Prostate gland (tissue), 2 donors: ENCODE results near the gene CATSPER1. TPM values are rescaled to one million over a fixed set of nuclear protein-coding genes. Genes with fewer than 3 reads are reported as not detected.

Experiments used
- DNase-seq: peaks from one replicate; pipeline ENCODE4 v3.0.0-alpha.2; 2019; ENCODE audit warnings: low spot score
- H3K27ac ChIP-seq, 2 donors: fragments of 200-600 bp; sonication (generic); 2 replicates each; pipeline ENCODE4 v1.5.1; 2017 to 2019
- H3K27me3 ChIP-seq: fragments of 200-600 bp; sonication (generic); replicated peaks from 2 replicates; pipeline ENCODE4 v1.5.1; 2019; ENCODE audit not compliant: insufficient read depth
- H3K36me3 ChIP-seq, 2 donors: fragments of 200-600 bp; sonication (generic); 1 replicate in 1 of 2; 2 replicates in 1 of 2; pipeline versions ENCODE4 v1.5.1 to v1.8.1; 2017 to 2019
- H3K4me1 ChIP-seq: fragments of 200-600 bp; sonication (generic); replicated peaks from 2 replicates; pipeline ENCODE4 v1.5.1; 2019
- H3K4me3 ChIP-seq, 2 donors: fragments of 200-600 bp; sonication (generic); 2 replicates each; pipeline ENCODE4 v1.5.1; 2017 to 2019
- H3K9me3 ChIP-seq: fragments of 200-600 bp; sonication (generic); 2 replicates; pipeline ENCODE4 v1.5.1; 2017
- POLR2A ChIP-seq: fragments of 450-650 bp; IDR thresholded peaks from one replicate; pipeline ENCODE4 v1.6.1; 2016; ENCODE audit warnings: antibody characterized with exemption, mild to moderate bottlenecking
- POLR2AphosphoS5 ChIP-seq: sonication (generic); formaldehyde crosslinking; IDR thresholded peaks from one replicate; pipeline ENCODE4 v1.6.1; 2017; ENCODE audit warnings: antibody characterized with exemption
- WGBS: methylation state at CpG from one replicate; pipeline ENCODE4 v1.1.5; 2018; 5-methylcytosine and 5-hydroxymethylcytosine counted together
- intact Hi-C: fragments of 100-400 bp; cut with DNase I; formaldehyde crosslinking; loops from one replicate; pipeline ENCODE4 v1.14.2; 2022
- total RNA-seq, 2 donors: library from RNA; depleted of rRNA; stranded (reverse); fragments of >200 nt; gene quantifications; one replicate each; pipeline ENCODE4 v1.1.0, GENCODE V29; 2016
- TF ChIP-seq, protein P1 (sequence below), 4 experiments: fragments of 200-600 bp in 2 of 4; fragments of 450-650 bp in 2 of 4; sonication (generic) in 2 of 4; IDR thresholded peaks; 1 replicate in 3 of 4; 2 replicates in 1 of 4; pipeline ENCODE4 v1.5.1; 2016 to 2019; ENCODE audit warnings: antibody characterized with exemption in 4 of 4, mild to moderate bottlenecking in 2 of 4, moderate library complexity in 2 of 4

Gene CATSPER1
- total RNA-seq, 2 donors from 2014 or later, result 0.85 TPM; not detected in 1

DNA sequence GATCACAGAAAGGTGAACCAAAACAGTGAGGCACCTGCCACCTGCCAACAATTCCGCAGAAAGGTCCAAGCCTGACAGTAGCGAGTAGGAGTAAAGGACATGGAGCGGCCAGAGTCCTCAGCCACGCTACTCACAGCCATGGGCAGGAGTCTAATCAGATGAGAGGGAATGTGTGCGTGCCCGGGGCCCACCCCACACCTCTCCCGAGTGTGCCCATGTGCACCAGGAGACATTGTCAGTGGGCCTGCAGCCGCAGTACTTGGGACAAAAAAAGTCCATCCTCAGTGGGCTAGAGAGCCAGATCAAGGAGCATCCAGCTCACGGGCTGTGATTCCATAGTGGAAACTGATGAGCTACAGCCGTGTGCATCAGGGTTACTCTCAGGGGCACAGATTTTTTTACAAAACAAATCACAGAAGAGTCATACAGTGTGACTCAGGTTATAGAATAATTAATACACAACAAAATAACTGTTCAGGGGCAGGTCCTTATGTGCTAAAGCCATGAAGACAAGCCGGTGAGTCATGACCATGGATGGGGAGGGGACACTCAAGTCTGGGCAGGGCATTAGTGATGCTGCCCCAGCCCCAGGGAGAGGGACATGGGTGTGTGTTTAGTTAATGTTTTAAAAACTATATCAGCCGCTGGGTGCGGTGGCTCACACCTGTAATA lies 52.7 kb downstream of the CATSPER1 start:
- no peak overlapping the region for H3K4me3 ChIP-seq
- peaks cover 2 to 15% of the 10 kb centered on the region in 2 donors for H3K36me3 ChIP-seq

DNA sequence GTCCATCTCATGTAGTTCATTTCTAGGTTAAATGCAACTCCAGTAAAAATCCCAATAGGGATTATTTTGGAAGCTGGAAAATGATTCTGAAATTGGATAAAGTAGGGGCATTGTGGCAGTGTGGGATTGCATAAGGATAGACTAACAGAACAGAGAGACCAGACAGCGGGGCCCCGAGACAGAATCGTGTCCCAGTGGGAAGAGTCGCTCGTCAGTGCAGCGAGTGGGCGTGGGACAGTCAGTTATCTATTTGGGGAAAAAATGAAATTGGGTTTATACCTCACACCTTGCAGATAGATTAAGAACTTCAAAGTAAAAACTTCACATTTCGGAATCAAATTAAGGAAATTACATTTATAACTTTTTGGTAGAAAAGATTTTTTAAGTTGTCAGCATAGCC lies 54.2 kb downstream of the CATSPER1 start:
- TF ChIP-seq POLR2A (no peak), POLR2AphosphoS5 (no peak)
- TF ChIP-seq, protein P1, sequence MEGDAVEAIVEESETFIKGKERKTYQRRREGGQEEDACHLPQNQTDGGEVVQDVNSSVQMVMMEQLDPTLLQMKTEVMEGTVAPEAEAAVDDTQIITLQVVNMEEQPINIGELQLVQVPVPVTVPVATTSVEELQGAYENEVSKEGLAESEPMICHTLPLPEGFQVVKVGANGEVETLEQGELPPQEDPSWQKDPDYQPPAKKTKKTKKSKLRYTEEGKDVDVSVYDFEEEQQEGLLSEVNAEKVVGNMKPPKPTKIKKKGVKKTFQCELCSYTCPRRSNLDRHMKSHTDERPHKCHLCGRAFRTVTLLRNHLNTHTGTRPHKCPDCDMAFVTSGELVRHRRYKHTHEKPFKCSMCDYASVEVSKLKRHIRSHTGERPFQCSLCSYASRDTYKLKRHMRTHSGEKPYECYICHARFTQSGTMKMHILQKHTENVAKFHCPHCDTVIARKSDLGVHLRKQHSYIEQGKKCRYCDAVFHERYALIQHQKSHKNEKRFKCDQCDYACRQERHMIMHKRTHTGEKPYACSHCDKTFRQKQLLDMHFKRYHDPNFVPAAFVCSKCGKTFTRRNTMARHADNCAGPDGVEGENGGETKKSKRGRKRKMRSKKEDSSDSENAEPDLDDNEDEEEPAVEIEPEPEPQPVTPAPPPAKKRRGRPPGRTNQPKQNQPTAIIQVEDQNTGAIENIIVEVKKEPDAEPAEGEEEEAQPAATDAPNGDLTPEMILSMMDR (IDR thresholded peaks at IDR 0.05), result no peak
- 93% methylated on average over 8 of the region's 8 CpGs for WGBS
- intact Hi-C loops, result no loop called here
- no peak overlapping the region for H3K4me3 ChIP-seq
- H3K27ac ChIP-seq, result no peak overlapping the region
- no peaks in the 10 kb centered on the region for H3K27me3 ChIP-seq
- H3K36me3 ChIP-seq, result peaks cover 0 to 7% of the 10 kb centered on the region in 2 donors
- H3K4me1 ChIP-seq, result no peaks in the 10 kb centered on the region
- H3K9me3 ChIP-seq, result no peaks in the 10 kb centered on the region
- no peak for DNase-seq

More for the DNA sequence above, 52.7 kb downstream of the CATSPER1 start:
- TF ChIP-seq POLR2AphosphoS5 (no peak), POLR2A (no peak)
- TF ChIP-seq, protein P1 (IDR thresholded peaks at IDR 0.05), result no peak
- DNase-seq, result no peak
- 97% methylated on average over 13 of the region's 13 CpGs for WGBS
- Histone ChIP-seq H3K27me3 (no peaks in the 10 kb centered on the region), H3K9me3 (no peaks in the 10 kb centered on the region), H3K27ac (no peak overlapping the region), H3K4me1 (no peaks in the 10 kb centered on the region)
- intact Hi-C loops, result no loop called here

DNA sequence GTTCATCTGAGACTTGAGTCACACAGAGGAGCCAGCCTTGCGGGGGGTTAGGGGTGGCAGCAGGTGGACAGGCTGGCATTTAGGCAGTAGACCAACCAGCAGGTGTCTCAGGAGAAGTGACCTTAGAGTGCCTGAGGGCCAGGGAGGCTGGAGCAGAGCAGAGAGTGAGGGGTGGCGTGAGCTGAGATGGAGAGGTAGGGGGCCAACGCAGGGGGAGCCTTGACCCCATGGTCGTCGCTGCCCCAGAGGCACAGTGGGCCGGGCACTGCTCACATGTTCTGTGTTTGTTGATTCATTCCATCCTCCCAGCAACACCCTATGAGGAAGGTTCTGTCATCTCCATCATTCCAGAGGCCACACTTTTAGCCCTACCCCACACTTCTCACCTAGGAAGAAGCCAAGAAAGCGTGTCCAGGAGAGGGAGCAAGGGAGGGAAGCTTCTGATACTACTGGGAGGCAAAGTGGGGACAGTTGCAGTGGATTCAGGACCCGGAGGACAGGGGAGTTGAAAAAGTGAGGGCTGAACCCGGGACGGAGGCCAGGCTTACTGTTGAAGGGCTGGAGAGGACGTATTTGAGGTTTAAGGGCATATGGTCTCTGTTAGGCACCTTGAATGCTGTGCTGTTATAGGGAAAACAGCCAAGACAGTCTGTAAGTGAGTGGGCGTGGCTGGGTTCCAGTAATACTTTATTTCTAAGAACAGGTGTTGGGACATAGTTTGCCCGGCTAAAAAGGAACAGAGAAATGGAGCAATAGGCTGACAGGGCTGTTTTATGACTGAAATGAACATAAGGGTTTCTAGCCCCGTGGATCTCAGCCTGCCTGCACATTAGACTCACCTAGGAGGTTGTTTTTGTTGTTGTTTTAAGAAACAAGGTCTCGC lies 57.4 kb downstream of the CATSPER1 start:
- H3K4me3 ChIP-seq, result no peak overlapping the region
- H3K9me3 ChIP-seq, result no peaks in the 10 kb centered on the region
- H3K4me1 ChIP-seq, result peaks cover under 1% of the 10 kb centered on the region
- no peak overlapping the region for H3K27ac ChIP-seq
- DNase-seq, result no peak
- no peaks in the 10 kb centered on the region for H3K27me3 ChIP-seq
- intact Hi-C loops, result no loop called here
- 84% methylated on average over 15 of the region's 15 CpGs for WGBS
- peaks cover 18 to 33% of the 10 kb centered on the region in 2 donors for H3K36me3 ChIP-seq
- TF ChIP-seq POLR2A (no peak), POLR2AphosphoS5 (no peak)
- TF ChIP-seq, protein P1 (IDR thresholded peaks at IDR 0.05), result no peak

DNA sequence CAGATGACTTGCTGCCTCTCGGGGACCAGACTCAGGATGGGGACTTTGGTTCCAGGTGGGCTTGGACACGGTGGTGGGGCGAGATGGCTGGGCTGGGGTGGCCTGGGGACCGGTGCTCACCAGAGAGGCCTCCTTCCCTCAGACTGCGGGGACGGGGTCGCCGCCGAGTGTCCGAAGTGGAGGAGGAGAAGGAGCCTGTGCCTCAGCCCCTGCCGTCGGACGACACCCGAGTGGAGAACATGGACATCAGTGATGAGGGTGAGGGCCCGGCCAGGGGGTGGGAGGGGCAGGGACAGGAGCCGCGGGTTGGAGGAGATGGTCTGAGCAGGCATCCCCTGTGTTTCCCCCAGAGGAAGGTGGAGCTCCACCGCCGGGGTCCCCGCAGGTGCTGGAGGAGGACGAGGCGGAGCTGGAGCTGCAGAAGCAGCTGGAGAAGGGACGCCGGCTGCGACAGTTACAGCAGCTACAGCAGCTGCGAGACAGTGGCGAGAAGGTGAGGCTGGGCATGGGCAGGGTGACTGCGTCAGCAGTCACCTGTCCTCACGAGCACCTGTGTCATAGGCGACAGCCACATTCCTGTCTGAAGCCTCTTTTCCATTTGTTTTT lies 58.8 kb downstream of the CATSPER1 start:
- H3K9me3 ChIP-seq, result no peaks in the 10 kb centered on the region
- intact Hi-C loops, result no loop called here
- TF ChIP-seq, protein P1 (IDR thresholded peaks at IDR 0.05), result no peak
- TF ChIP-seq POLR2AphosphoS5, result no peak
- TF ChIP-seq POLR2A, result no peak
- WGBS, result 90% methylated on average over 30 of the region's 30 CpGs
- H3K27ac ChIP-seq, result no peak overlapping the region
- H3K36me3 ChIP-seq, result peaks cover 18 to 33% of the 10 kb centered on the region in 2 donors
- no peak for DNase-seq
- no peak overlapping the region for H3K4me3 ChIP-seq
- H3K4me1 ChIP-seq, result peaks cover 8% of the 10 kb centered on the region
- no peaks in the 10 kb centered on the region for H3K27me3 ChIP-seq

Other genes with a start within 250 kb of the CATSPER1 start
- 10 to 100 TPM; 15.4 to 18.8 TPM for gene AP5B1, start 245.5 kb downstream of the CATSPER1 start, total RNA-seq
- gene OVOL1, start 239.4 kb downstream of the CATSPER1 start, total RNA-seq, result 1 to 10 TPM; 2.7 to 8.5 TPM
- under 1 TPM in 1 of 2 donors, not detected in 1; 0.91 TPM for gene SNX32, start 192.5 kb downstream of the CATSPER1 start, total RNA-seq
- 100 to 1,000 TPM; 654 to 731 TPM for gene CFL1, start 168.3 kb downstream of the CATSPER1 start, total RNA-seq
- gene MUS81, start 166.0 kb downstream of the CATSPER1 start, total RNA-seq, result 10 to 100 TPM; 64.3 to 68.6 TPM
- gene EFEMP2, start 153.7 kb downstream of the CATSPER1 start, total RNA-seq, result 10 to 100 TPM; 40.0 to 84.5 TPM
- 1 to 10 TPM; 1.3 to 1.8 TPM for gene CTSW, start 146.6 kb downstream of the CATSPER1 start, total RNA-seq
- 100 to 1,000 TPM in 1 of 2 donors, 10 to 100 TPM in 1; 87.7 to 151 TPM for gene FIBP, start 138.0 kb downstream of the CATSPER1 start, total RNA-seq
- gene CCDC85B, start 135.8 kb downstream of the CATSPER1 start, total RNA-seq, result 10 to 100 TPM; 40.4 to 55.0 TPM
- gene FOSL1, start 126.1 kb downstream of the CATSPER1 start, total RNA-seq, result 1 to 10 TPM; 2.6 to 3.4 TPM
- gene C11orf68, start 107.4 kb downstream of the CATSPER1 start, total RNA-seq, result 10 to 100 TPM; 30.1 to 54.6 TPM
- gene DRAP1, start 107.1 kb downstream of the CATSPER1 start, total RNA-seq, result 100 to 1,000 TPM; 101 to 127 TPM
- under 1 TPM in 1 of 2 donors, not detected in 1; 0.68 TPM for gene TSGA10IP, start 81.0 kb downstream of the CATSPER1 start, total RNA-seq
- gene SART1, start 64.7 kb downstream of the CATSPER1 start, total RNA-seq, result 10 to 100 TPM; 36.7 to 76.6 TPM
- gene EIF1AD, start 24.3 kb downstream of the CATSPER1 start, total RNA-seq, result 10 to 100 TPM; 33.6 to 37.3 TPM
- 10 to 100 TPM; 59.4 to 78.8 TPM for gene BANF1, start 24.0 kb downstream of the CATSPER1 start, total RNA-seq
- gene CST6, start 14.5 kb downstream of the CATSPER1 start, total RNA-seq, result 1 to 10 TPM in 1 of 2 donors, under 1 TPM in 1; 0.36 to 6.5 TPM
- gene GAL3ST3, start 22.7 kb upstream of the CATSPER1 start, total RNA-seq, result 1 to 10 TPM; 2.3 to 4.3 TPM
- gene SF3B2, start 25.9 kb upstream of the CATSPER1 start, total RNA-seq, result 100 to 1,000 TPM; 130 to 212 TPM
- 100 to 1,000 TPM in 1 of 2 donors, 10 to 100 TPM in 1; 51.9 to 107 TPM for gene PACS1, start 43.8 kb upstream of the CATSPER1 start, total RNA-seq
- 10 to 100 TPM; 22.5 to 49.8 TPM for gene KLC2, start 231.2 kb upstream of the CATSPER1 start, total RNA-seq
- 100 to 1,000 TPM; 140 to 166 TPM for gene RAB1B, start 242.2 kb upstream of the CATSPER1 start, total RNA-seq